OCI-LY7 (cell line): Measurements from ENCODE around the gene CDC42BPA.

ENCODE experiments used
- CTCF ChIP-seq: fragments of 200-600 bp; sonication (generic); conservative IDR thresholded peaks from 2 replicates; pipeline ENCODE4 v1.5.1; 2014; ENCODE audit warnings: mild to moderate bottlenecking, antibody characterized with exemption, low read length, moderate library complexity, mixed read lengths
- EZH2phosphoT487 ChIP-seq: fragments of 200-600 bp; sonication (generic); IDR thresholded peaks from 2 replicates; pipeline ENCODE4 v1.6.1; 2018; ENCODE audit warnings: low read depth, borderline replicate concordance, mild to moderate bottlenecking, mixed run types, antibody characterized with exemption, low read length, moderate library complexity, mixed read lengths

GRCh38 chr1:227127891-227128290, 190.4 kb downstream of the CDC42BPA start:
- TF ChIP-seq CTCF (no peak), EZH2phosphoT487 (no peak)
